Neural cell (in vitro differentiated cells): Measurements from ENCODE around the gene ABCG5. TPM values are rescaled to one million over a fixed set of nuclear protein-coding genes. Genes with fewer than 3 reads are reported as not detected.

Source experiments
- H2AFZ ChIP-seq: fragments of 200-600, 300-800 bp; sonication (generic), shearing (Covaris generic); 2 replicates; pipeline ENCODE4 v1.6.0; 2014; ENCODE audit warnings: low read depth, mild to moderate bottlenecking, antibody characterized with exemption, low read length, moderate library complexity
- H3F3A ChIP-seq: fragments of 200-600 bp; shearing (Covaris generic); 2 replicates; pipeline ENCODE4 v1.6.1; 2016; ENCODE audit warnings: mild to moderate bottlenecking, moderate library complexity, mixed read lengths, antibody characterized with exemption, low read length; ENCODE audit not compliant: insufficient read depth, poor library complexity, severe bottlenecking
- H3K27ac ChIP-seq: fragments of 200-600, 300-800 bp; sonication (generic), shearing (Covaris generic); 2 replicates; pipeline ENCODE4 v1.5.1; 2014; ENCODE audit warnings: mild to moderate bottlenecking, low read length, moderate library complexity
- H3K27me3 ChIP-seq: fragments of 300-800, 200-600 bp; sonication (generic), shearing (Covaris generic); 2 replicates; pipeline ENCODE4 v1.6.0; 2014; ENCODE audit warnings: mild to moderate bottlenecking, low read depth, low read length, moderate library complexity; ENCODE audit not compliant: insufficient read depth
- H3K36me3 ChIP-seq: fragments of 300-800, 200-600 bp; sonication (generic), shearing (Covaris generic); 2 replicates; pipeline ENCODE4 v1.5.1; 2014; ENCODE audit warnings: mild to moderate bottlenecking, antibody characterized with exemption, low read length, moderate library complexity; ENCODE audit not compliant: insufficient read depth
- H3K4me2 ChIP-seq: fragments of 300-800, 200-600 bp; sonication (generic), shearing (Covaris generic); 2 replicates; pipeline ENCODE4 v1.6.0; 2014; ENCODE audit warnings: mild to moderate bottlenecking, low read length
- H3K4me3 ChIP-seq: fragments of 300-800, 200-600 bp; sonication (generic), shearing (Covaris generic); 2 replicates; pipeline ENCODE4 v1.5.1; 2014; ENCODE audit warnings: mild to moderate bottlenecking, low read length, moderate library complexity
- H3K79me2 ChIP-seq: fragments of 200-600 bp; shearing (Covaris generic); replicated peaks from 2 replicates; pipeline ENCODE4 v1.6.0; 2014; ENCODE audit warnings: mild to moderate bottlenecking, low read length, moderate library complexity; ENCODE audit not compliant: insufficient read depth
- H3K9ac ChIP-seq: fragments of 300-800, 200-600 bp; sonication (generic), shearing (Covaris generic); 2 replicates; pipeline ENCODE4 v1.6.1; 2016; ENCODE audit warnings: mild to moderate bottlenecking, low read length, mixed read lengths
- H3K9me2 ChIP-seq: fragments of 200-600 bp; shearing (Covaris generic); 2 replicates; pipeline ENCODE4 v1.6.1; 2016; ENCODE audit warnings: mild to moderate bottlenecking, low read length, mixed read lengths; ENCODE audit not compliant: insufficient read depth
- H3K9me3 ChIP-seq: fragments of 200-600, 300-800 bp; sonication (generic), shearing (Covaris generic); 2 replicates; pipeline ENCODE4 v1.6.1; 2016; ENCODE audit warnings: mild to moderate bottlenecking, mixed run types, low read length, moderate library complexity, mixed read lengths
- H4K20me1 ChIP-seq: fragments of 200-600 bp; shearing (Covaris generic); 2 replicates; pipeline ENCODE4 v1.6.1; 2016; ENCODE audit warnings: mild to moderate bottlenecking, mixed run types; ENCODE audit not compliant: insufficient read depth
- CTCF ChIP-seq: fragments of 450-650 bp; IDR thresholded peaks from 2 replicates; pipeline ENCODE4 v1.5.1; 2014; ENCODE audit warnings: antibody characterized with exemption, mild to moderate bottlenecking, moderate library complexity; ENCODE audit not compliant: poor library complexity, severe bottlenecking
- EP300 ChIP-seq: fragments of 450-650 bp; conservative IDR thresholded peaks from 2 replicates; pipeline ENCODE4 v1.6.1; 2014; ENCODE audit warnings: antibody characterized with exemption, mild to moderate bottlenecking, moderate library complexity; ENCODE audit not compliant: poor library complexity, severe bottlenecking
- EZH2 ChIP-seq: fragments of 200-600, 300-800 bp; shearing (Covaris generic), sonication (generic); IDR thresholded peaks from 2 replicates; pipeline ENCODE4 v1.6.1; 2014; ENCODE audit warnings: antibody characterized with exemption, low read length, borderline replicate concordance, mild to moderate bottlenecking; ENCODE audit not compliant: insufficient read depth, poor library complexity, severe bottlenecking
- MXI1 ChIP-seq: fragments of 450-650 bp; conservative IDR thresholded peaks from 2 replicates; pipeline ENCODE4 v1.6.1; 2014; ENCODE audit warnings: antibody characterized with exemption, mild to moderate bottlenecking; ENCODE audit not compliant: poor library complexity, severe bottlenecking
- POLR2AphosphoS5 ChIP-seq: IDR thresholded peaks from 2 replicates; pipeline ENCODE4 v1.6.1; 2012
- RAD21 ChIP-seq: fragments of 450-650 bp; conservative IDR thresholded peaks from 2 replicates; pipeline ENCODE4 v1.6.1; 2014; ENCODE audit warnings: antibody characterized with exemption, mild to moderate bottlenecking, moderate library complexity
- REST ChIP-seq: IDR thresholded peaks from 2 replicates; pipeline ENCODE4 v1.6.1; 2012; ENCODE audit warnings: borderline replicate concordance
- SMC3 ChIP-seq: fragments of 450-650 bp; conservative IDR thresholded peaks from 2 replicates; pipeline ENCODE4 v1.6.1; 2014; ENCODE audit warnings: antibody characterized with exemption, mild to moderate bottlenecking, moderate library complexity; ENCODE audit not compliant: poor library complexity
- TAF1 ChIP-seq: IDR thresholded peaks from 2 replicates; pipeline ENCODE4 v1.6.1; 2012; ENCODE audit warnings: low read depth
- polyA plus RNA-seq: library from polyadenylated mRNA; depleted of rRNA; stranded (reverse); fragments of >200 nt; gene quantifications from 2 replicates; pipeline ENCODE4 v1.2.3, GENCODE V29; 2014

ABCG5 gene
- polyA plus RNA-seq, 1 donor from 2014 or later: not detected

GRCh38 chr2:43885132-43885632 lies 46.5 kb upstream of the ABCG5 start:
- no peak overlapping the region for H3K9ac ChIP-seq
- H3K9me2 ChIP-seq: no peaks in the 10 kb centered on the region
- no peaks in the 10 kb centered on the region for H4K20me1 ChIP-seq
- H3K36me3 ChIP-seq: peaks cover 8% of the 10 kb centered on the region
- no peak for TF ChIP-seq SMC3
- no peak for TF ChIP-seq POLR2AphosphoS5
- no peak for TF ChIP-seq EP300
- no peak for TF ChIP-seq REST
- TF ChIP-seq RAD21: no peak
- TF ChIP-seq EZH2: no peak
- TF ChIP-seq CTCF: no peak
- TF ChIP-seq TAF1: no peak
- no peak for TF ChIP-seq MXI1
- no peak overlapping the region for H2AFZ ChIP-seq
- no peak overlapping the region for H3K4me3 ChIP-seq
- H3K4me2 ChIP-seq: no peak overlapping the region
- H3F3A ChIP-seq: no peaks in the 10 kb centered on the region
- H3K79me2 ChIP-seq: no peaks in the 10 kb centered on the region
- no peak overlapping the region for H3K27ac ChIP-seq
- no peaks in the 10 kb centered on the region for H3K27me3 ChIP-seq
- H3K9me3 ChIP-seq: peaks cover 4% of the 10 kb centered on the region

- no peak overlapping the region for H3K9ac ChIP-seq
- no peaks in the 10 kb centered on the region for H3F3A ChIP-seq
- TF ChIP-seq REST (no peak), EZH2 (no peak), TAF1 (no peak), POLR2AphosphoS5 (no peak), MXI1 (no peak), CTCF (no peak), SMC3 (no peak), RAD21 (no peak), EP300 (no peak)
- no peak overlapping the region for H2AFZ ChIP-seq
- H3K4me3 ChIP-seq: no peak overlapping the region
- H3K27ac ChIP-seq: no peak overlapping the region
- peaks cover 8% of the 10 kb centered on the region for H3K36me3 ChIP-seq
- no peak overlapping the region for H3K4me2 ChIP-seq
- no peaks in the 10 kb centered on the region for H4K20me1 ChIP-seq
- H3K9me3 ChIP-seq: peaks cover 4% of the 10 kb centered on the region
- H3K9me2 ChIP-seq: no peaks in the 10 kb centered on the region
- H3K79me2 ChIP-seq: no peaks in the 10 kb centered on the region
- no peaks in the 10 kb centered on the region for H3K27me3 ChIP-seq
These were observed 46.0 kb upstream of the ABCG5 start for GRCh38 chr2:43884689-43885088.
